Measurements from ENCODE around the gene PDCD7.

Gene PDCD7

GRCh38 chr15:65115542-65115941 lies 18.1 kb downstream of the PDCD7 start:
- TF ChIP-seq MAX (IDR thresholded peaks at IDR 0.05): no peak
- TF ChIP-seq CEBPB (IDR thresholded peaks at IDR 0.05): no peak
- no peak for TF ChIP-seq YY1 (IDR thresholded peaks at IDR 0.05; ENCODE audit: low read depth)
- TF ChIP-seq CREB1 (IDR thresholded peaks at IDR 0.05; ENCODE audit: low read depth): no peak
- no peak for TF ChIP-seq EP300 (IDR thresholded peaks at IDR 0.05; ENCODE audit: borderline replicate concordance)
- TF ChIP-seq TCF12 (IDR thresholded peaks at IDR 0.05; ENCODE audit: low read depth): no peak
- no peak for TF ChIP-seq NFIC (IDR thresholded peaks at IDR 0.05)
- no peak for TF ChIP-seq EGR1 (IDR thresholded peaks at IDR 0.05)
- TF ChIP-seq FOXM1 (IDR thresholded peaks at IDR 0.05; ENCODE audit: borderline replicate concordance, low read depth): no peak
- no peak for TF ChIP-seq ZBTB7A (IDR thresholded peaks at IDR 0.05; ENCODE audit: low read depth)
- no peak for TF ChIP-seq USF1 (IDR thresholded peaks at IDR 0.05)
- TF ChIP-seq REST (IDR thresholded peaks at IDR 0.05; ENCODE audit: low read depth): no peak

GRCh38 chr15:65115086-65115485 lies 18.5 kb downstream of the PDCD7 start, which contains the start of gene UBAP1L:
UBAP1L (minus strand) TSS chr15:65115200; CDS start chr15:65106215, 8,985 bp downstream.
- no peak for TF ChIP-seq EP300 (IDR thresholded peaks at IDR 0.05; ENCODE audit: borderline replicate concordance)
- TF ChIP-seq TEAD4 (IDR thresholded peaks at IDR 0.05): no peak
- TF ChIP-seq REST (IDR thresholded peaks at IDR 0.05; ENCODE audit: low read depth): no peak
- no peak for TF ChIP-seq NFIC (IDR thresholded peaks at IDR 0.05)
- TF ChIP-seq MAX (IDR thresholded peaks at IDR 0.05): no peak
- no peak for TF ChIP-seq ZBTB7A (IDR thresholded peaks at IDR 0.05; ENCODE audit: low read depth)
- TF ChIP-seq YY1 (IDR thresholded peaks at IDR 0.05; ENCODE audit: low read depth): no peak
- TF ChIP-seq CREB1 (IDR thresholded peaks at IDR 0.05; ENCODE audit: low read depth): no peak
- TF ChIP-seq TAF1 (IDR thresholded peaks at IDR 0.05; ENCODE audit: low read depth): no peak
- no peak for TF ChIP-seq EGR1 (IDR thresholded peaks at IDR 0.05)
- TF ChIP-seq USF1 (IDR thresholded peaks at IDR 0.05): no peak
- TF ChIP-seq CEBPB (IDR thresholded peaks at IDR 0.05): no peak
- TF ChIP-seq TCF12 (IDR thresholded peaks at IDR 0.05; ENCODE audit: low read depth): no peak

- no peak for TF ChIP-seq RAD21 (IDR thresholded peaks at IDR 0.05; ENCODE audit: low read depth)
- no peak for TF ChIP-seq REST (IDR thresholded peaks at IDR 0.05; ENCODE audit: low read depth)
- TF ChIP-seq USF1 (IDR thresholded peaks at IDR 0.05): no peak
- no peak for TF ChIP-seq CREB1 (IDR thresholded peaks at IDR 0.05; ENCODE audit: low read depth)
- TF ChIP-seq YY1 (IDR thresholded peaks at IDR 0.05; ENCODE audit: low read depth): no peak
- TF ChIP-seq FOXM1 (IDR thresholded peaks at IDR 0.05; ENCODE audit: borderline replicate concordance, low read depth): no peak
These were observed 22.8 kb downstream of the PDCD7 start for GRCh38 chr15:65110676-65111292.

- TF ChIP-seq EP300 (IDR thresholded peaks at IDR 0.05; ENCODE audit: borderline replicate concordance): no peak
- no peak for TF ChIP-seq TAF1 (IDR thresholded peaks at IDR 0.05; ENCODE audit: low read depth)
- TF ChIP-seq CREB1 (IDR thresholded peaks at IDR 0.05; ENCODE audit: low read depth): no peak
- no peak for TF ChIP-seq MAX (IDR thresholded peaks at IDR 0.05)
- no peak for TF ChIP-seq CEBPB (IDR thresholded peaks at IDR 0.05)
- TF ChIP-seq YY1 (IDR thresholded peaks at IDR 0.05; ENCODE audit: low read depth): no peak
These were observed 27.5 kb downstream of the PDCD7 start for GRCh38 chr15:65106011-65106590.
